NCI-H146 treated with DMSO at 0.1 percent for 48 hours (cell line): Measurements from ENCODE around the gene TCL1B.
A peak's percentile ranks its signal among the peaks of the same experiment; 100 is the strongest.

Source experiments
- DNase-seq: peaks from one replicate; lab custom pipeline; 2025; ENCODE audit not compliant: unreplicated experiment; lab: John Stamatoyannopoulos, UW

Gene TCL1B

GRCh38 chr14:95666450-95666849, 19.8 kb upstream of the TCL1B start:
- DNase-seq, result no peak

GRCh38 chr14:95667249-95667693, 19.0 kb upstream of the TCL1B start:
- peak; percentile 71 for DNase-seq

- DNase-seq, result no peak
These were observed 17.9 kb upstream of the TCL1B start for GRCh38 chr14:95668235-95668772.

- DNase-seq, result no peak
These were observed 11.6 kb upstream of the TCL1B start for GRCh38 chr14:95674613-95675012.

- peak; percentile 80 for DNase-seq
These were observed 10.7 kb upstream of the TCL1B start for GRCh38 chr14:95675486-95675885.

- DNase-seq, result no peak
These were observed 8.9 kb upstream of the TCL1B start for GRCh38 chr14:95677179-95677835.

- peak; percentile 7 for DNase-seq
These were observed 6.9 kb upstream of the TCL1B start for GRCh38 chr14:95679148-95679815.

- peak; percentile 72 for DNase-seq
These were observed 6.1 kb upstream of the TCL1B start for GRCh38 chr14:95679998-95680735.

- DNase-seq, result peak; percentile 11
These were observed 5.1 kb upstream of the TCL1B start for GRCh38 chr14:95681153-95681552.

GRCh38 chr14:95683793-95684192, 2.4 kb upstream of the TCL1B start:
- peak; percentile 2 for DNase-seq

- peak; percentile 94 for DNase-seq
These were observed 709 bp downstream of the TCL1B start for GRCh38 chr14:95686935-95687334.

GRCh38 chr14:95689441-95689840, 3.2 kb downstream of the TCL1B start:
- no peak for DNase-seq

GRCh38 chr14:95690815-95691214, 4.6 kb downstream of the TCL1B start:
- no peak for DNase-seq

GRCh38 chr14:95691591-95691990, 5.4 kb downstream of the TCL1B start:
- no peak for DNase-seq

GRCh38 chr14:95692109-95692508, 5.9 kb downstream of the TCL1B start:
- DNase-seq, result no peak

- DNase-seq, result no peak
These were observed 8.8 kb downstream of the TCL1B start for GRCh38 chr14:95695051-95695450.

GRCh38 chr14:95695913-95696312, 9.7 kb downstream of the TCL1B start:
- no peak for DNase-seq

GRCh38 chr14:95696741-95697140, 10.5 kb downstream of the TCL1B start:
- DNase-seq, result no peak

- no peak for DNase-seq
These were observed 11.5 kb downstream of the TCL1B start for GRCh38 chr14:95697764-95698163.

GRCh38 chr14:95698287-95698686, 12.1 kb downstream of the TCL1B start:
- no peak for DNase-seq

- DNase-seq, result no peak
These were observed 13.2 kb downstream of the TCL1B start for GRCh38 chr14:95699412-95699811.
